Lung (tissue), 12 donors: Measurements from ENCODE around the gene KCNQ1OT1. TPM values are rescaled to one million over a fixed set of nuclear protein-coding genes. Genes with fewer than 3 reads are reported as not detected.

Experiments
- ATAC-seq: fragments of 200-7000 bp; cut with Tn5 transposase; one replicate; pipeline ENCODE4 v1.9.1; 2020; ENCODE audit warnings: moderate number of reproducible peaks; ENCODE audit not compliant: insufficient read depth, low FRiP score
- DNase-seq, 3 donors: peaks; one replicate each; pipeline ENCODE4 v3.0.0-alpha.2; 2013 to 2017
- H3K27ac ChIP-seq, 2 donors: one replicate each; pipeline ENCODE4 v1.5.1; 2013; ENCODE audit warnings: mild to moderate bottlenecking in 2 of 2, moderate library complexity in 2 of 2, control low read depth in 1 of 2, inconsistent platforms in 1 of 2, low read depth in 1 of 2, low read length in 1 of 2
- H3K27me3 ChIP-seq, 3 donors: one replicate each; pipeline ENCODE4 v1.5.1; 2013; ENCODE audit warnings: low read length in 2 of 3; ENCODE audit not compliant: control insufficient read depth in 3 of 3, insufficient read depth in 3 of 3
- H3K36me3 ChIP-seq, 4 donors: one replicate each; pipeline ENCODE4 v1.5.1; 2013; ENCODE audit warnings: low read length in 4 of 4, mild to moderate bottlenecking in 1 of 4, moderate library complexity in 1 of 4; ENCODE audit not compliant: control insufficient read depth in 4 of 4, insufficient read depth in 4 of 4
- H3K4me1 ChIP-seq, 5 donors: one replicate each; pipeline ENCODE4 v1.5.1; 2013; ENCODE audit warnings: low read length in 5 of 5, mild to moderate bottlenecking in 2 of 5, moderate library complexity in 1 of 5; ENCODE audit not compliant: control insufficient read depth in 5 of 5, insufficient read depth in 5 of 5
- H3K4me3 ChIP-seq: one replicate; pipeline ENCODE4 v1.5.1; 2013; ENCODE audit warnings: mild to moderate bottlenecking, control low read depth, moderate library complexity
- H3K9ac ChIP-seq, 2 donors: one replicate each; pipeline ENCODE4 v1.5.1; 2013; ENCODE audit warnings: low read length in 2 of 2, control low read depth in 1 of 2; ENCODE audit not compliant: insufficient read depth in 1 of 2
- H3K9me3 ChIP-seq, 4 donors: one replicate each; pipeline ENCODE4 v1.5.1; 2013; ENCODE audit warnings: low read length in 3 of 4, mild to moderate bottlenecking in 1 of 4, moderate library complexity in 1 of 4; ENCODE audit not compliant: control insufficient read depth in 4 of 4, insufficient read depth in 3 of 4
- CTCF ChIP-seq: IDR thresholded peaks from 2 replicates; pipeline ENCODE4 v1.5.1; 2012; ENCODE audit warnings: mild to moderate bottlenecking; ENCODE audit errors: control extremely low read depth, extremely low read depth
- WGBS, 2 donors: extraction: QIAGEN DNeasy Blood & Tissue Kit; methylation state at CpG; one replicate each; pipeline ENCODE4 v1.1.7; 2013; 5-methylcytosine and 5-hydroxymethylcytosine counted together
- polyA plus RNA-seq, 2 donors: library from polyadenylated mRNA; stranded (reverse); fragments of 200-250 nt; gene quantifications; one replicate each; pipeline ENCODE4 v1.2.1, GENCODE V29; 2013
- total RNA-seq, 2 donors: library from RNA; depleted of rRNA in 1 of 2; stranded (reverse); fragments of >200 nt in 1 of 2; gene quantifications; one replicate each; pipeline ENCODE4 v1.2.1, GENCODE V29; 2014 to 2021
- donor health status: control.
- donor health status: control.
- donor health status: Bipolar disorder and iron deficiency.
- donor health status: healthy.
- donor health status: DM: yes; HTN: yes; CAD: no.

Gene KCNQ1OT1
- total and polyA plus RNA-seq, 4 donors: 0.02 to 14.5 (median 1.7) TPM

GRCh38 chr11:2587976-2588748 lies 111.6 kb downstream of the KCNQ1OT1 start:
- no peak for TF ChIP-seq CTCF
- Histone ChIP-seq H3K4me1 (no peaks in the 10 kb centered on the region), H3K36me3 (peaks cover 0 to 16% (median 0%) of the 10 kb centered on the region in 4 donors), H3K27ac (no peak overlapping the region), H3K9me3 (peaks cover 0 to 2% (median 0%) of the 10 kb centered on the region in 4 donors), H3K4me3 (no peak overlapping the region), H3K27me3 (no peaks in the 10 kb centered on the region), H3K9ac (no peak overlapping the region)
- WGBS, 2 donors: 88 to 91% methylated on average over 23 to 25 of the region's 25 CpGs
- DNase-seq: no peak
- no peak for ATAC-seq

- 93 to 98% methylated on average over 20 of the region's 20 CpGs for WGBS, 2 donors
- DNase-seq (no peak), ATAC-seq (no peak)
- Histone ChIP-seq H3K36me3 (peaks cover 0 to 16% (median 0%) of the 10 kb centered on the region in 4 donors), H3K9me3 (no peaks in the 10 kb centered on the region), H3K4me1 (peaks cover 0 to 7% (median 3%) of the 10 kb centered on the region in 5 donors), H3K27ac (no peak overlapping the region), H3K27me3 (no peaks in the 10 kb centered on the region), H3K9ac (no peak overlapping the region), H3K4me3 (no peak overlapping the region)
- no peak for TF ChIP-seq CTCF
Observed at GRCh38 chr11:2587132-2587930, 112.5 kb downstream of the KCNQ1OT1 start.

GRCh38 chr11:2586793-2587131 lies 113.0 kb downstream of the KCNQ1OT1 start:
- H3K4me1 ChIP-seq: peaks cover 0 to 9% (median 3%) of the 10 kb centered on the region in 5 donors
- no peaks in the 10 kb centered on the region for H3K9me3 ChIP-seq
- H3K27ac ChIP-seq: no peak overlapping the region
- DNase-seq (no peak), ATAC-seq (no peak)
- H3K4me3 ChIP-seq: no peak overlapping the region
- H3K27me3 ChIP-seq: no peaks in the 10 kb centered on the region
- 87 to 95% methylated on average over 5 of the region's 5 CpGs for WGBS, 2 donors
- TF ChIP-seq CTCF: no peak
- H3K9ac ChIP-seq: no peak overlapping the region
- H3K36me3 ChIP-seq: peaks cover 0 to 16% (median 0%) of the 10 kb centered on the region in 4 donors
